Vagina (tissue), 2 donors: Measurements from ENCODE around the gene LRRC74A.

Experiments used
- CTCF ChIP-seq, 3 experiments: fragments of 450-650 bp in 2 of 3; fragments of 200-600 bp in 1 of 3; sonication (generic) in 1 of 3; IDR thresholded peaks; one replicate each; pipeline ENCODE4 v1.5.1; 2017 to 2019; ENCODE audit warnings: antibody characterized with exemption in 3 of 3, mild to moderate bottlenecking in 2 of 3, moderate library complexity in 2 of 3
- POLR2A ChIP-seq, 2 donors: fragments of 450-650 bp; IDR thresholded peaks; one replicate each; pipeline ENCODE4 v1.6.1; 2017; ENCODE audit warnings: antibody characterized with exemption in 2 of 2, mild to moderate bottlenecking in 2 of 2, moderate library complexity in 2 of 2
- POLR2AphosphoS5 ChIP-seq, 2 donors: sonication (generic); formaldehyde crosslinking; IDR thresholded peaks; one replicate each; pipeline ENCODE4 v1.9.0; 2017; ENCODE audit warnings: antibody characterized with exemption in 2 of 2, mild to moderate bottlenecking in 2 of 2, low read depth in 1 of 2; ENCODE audit not compliant: insufficient read depth in 1 of 2

- TF ChIP-seq CTCF (IDR thresholded peaks at IDR 0.05) (no peak), POLR2A (IDR thresholded peaks at IDR 0.05) (no peak), POLR2AphosphoS5 (IDR thresholded peaks at IDR 0.05; ENCODE audit: insufficient read depth in 1 of 2, low read depth in 1 of 2) (no peak)
Observed at GRCh38 chr14:76880449-76880848, 54.2 kb downstream of the LRRC74A start.
